SK-N-SH treated with all-trans-retinoic acid at 6 μM for 48 hours (cell line): Measurements from ENCODE around the gene TNPO2.

Source experiments
- ATAC-seq: fragments of 200-7000 bp; cut with Tn5 transposase; 3 replicates; pipeline ENCODE4 v1.9.1; 2020; ENCODE audit warnings: mild to moderate bottlenecking, moderate library complexity
- ARNTL ChIP-seq: fragments of 450-650 bp; formaldehyde crosslinking; IDR thresholded peaks from 2 replicates; pipeline ENCODE4 v1.5.0; 2020; ENCODE audit warnings: low read depth, mild to moderate bottlenecking, moderate library complexity, borderline replicate concordance
- BACH2 ChIP-seq: fragments of 250-450 bp; sonication (Bioruptor Pico); IDR thresholded peaks from 2 replicates; pipeline ENCODE4 v1.9.0; 2021; ENCODE audit warnings: mild to moderate bottlenecking, borderline replicate concordance
- CREB5 ChIP-seq: fragments of 250-450 bp; sonication (Bioruptor Pico); IDR thresholded peaks from 2 replicates; pipeline ENCODE4 v1.5.1; 2020; ENCODE audit warnings: low read depth, mild to moderate bottlenecking, moderate library complexity
- CSDC2 ChIP-seq: fragments of 250-450 bp; sonication (Bioruptor Pico); IDR thresholded peaks from 2 replicates; pipeline ENCODE4 v1.5.0; 2020; ENCODE audit warnings: mild to moderate bottlenecking, moderate library complexity
- CSRNP3 ChIP-seq: fragments of 250-450 bp; sonication (Bioruptor Pico); IDR thresholded peaks from 2 replicates; pipeline ENCODE4 v1.5.1; 2021; ENCODE audit warnings: mild to moderate bottlenecking, moderate library complexity
- ESRRG ChIP-seq: fragments of 250-450 bp; sonication (Bioruptor Pico); IDR thresholded peaks from 2 replicates; pipeline ENCODE4 v1.6.1; 2021; ENCODE audit warnings: mild to moderate bottlenecking
- GLIS3 ChIP-seq: fragments of 250-450 bp; sonication (Bioruptor Pico); IDR thresholded peaks from 2 replicates; pipeline ENCODE4 v1.5.0; 2020; ENCODE audit warnings: mild to moderate bottlenecking, moderate library complexity
- ISL1 ChIP-seq: fragments of 250-450 bp; sonication (Bioruptor Pico); IDR thresholded peaks from 2 replicates; pipeline ENCODE4 v2.1.2; 2022; ENCODE audit warnings: mild to moderate bottlenecking, moderate library complexity
- OSR1 ChIP-seq: fragments of 250-450 bp; sonication (Bioruptor Pico); IDR thresholded peaks from 2 replicates; pipeline ENCODE4 v1.8.0; 2022; ENCODE audit warnings: moderate library complexity, mild to moderate bottlenecking, inconsistent platforms
- POU6F1 ChIP-seq: fragments of 250-450 bp; sonication (Bioruptor Pico); IDR thresholded peaks from 2 replicates; pipeline ENCODE4 v1.8.0; 2021; ENCODE audit warnings: low read depth, mild to moderate bottlenecking, moderate library complexity, borderline replicate concordance
- PPARA ChIP-seq: fragments of 250-450 bp; sonication (Bioruptor Pico); IDR thresholded peaks from 2 replicates; pipeline ENCODE4 v1.5.0; 2020; ENCODE audit warnings: mild to moderate bottlenecking, borderline replicate concordance
- RARB ChIP-seq: fragments of 250-450 bp; sonication (Bioruptor Pico); IDR thresholded peaks from 2 replicates; pipeline ENCODE4 v1.8.0; 2021; ENCODE audit warnings: mild to moderate bottlenecking, moderate library complexity
- SNAI2 ChIP-seq: fragments of 250-450 bp; sonication (Bioruptor Pico); IDR thresholded peaks from 2 replicates; pipeline ENCODE4 v1.5.0; 2020; ENCODE audit warnings: mild to moderate bottlenecking, moderate library complexity
- TCF4 ChIP-seq: fragments of 250-450 bp; sonication (Bioruptor Pico); IDR thresholded peaks from 2 replicates; pipeline ENCODE4 v1.8.0; 2021; ENCODE audit warnings: mild to moderate bottlenecking, moderate library complexity, borderline replicate concordance
- TOX ChIP-seq: fragments of 250-450 bp; sonication (Bioruptor Pico); IDR thresholded peaks from 2 replicates; pipeline ENCODE4 v1.8.0; 2021; ENCODE audit warnings: mild to moderate bottlenecking, moderate library complexity, borderline replicate concordance
- ZC3H10 ChIP-seq: fragments of 250-450 bp; sonication (Bioruptor Pico); IDR thresholded peaks from 2 replicates; pipeline ENCODE4 v1.5.1; 2021; ENCODE audit warnings: mild to moderate bottlenecking, moderate library complexity
- ZFP3 ChIP-seq: fragments of 250-450 bp; sonication (Bioruptor Pico); IDR thresholded peaks from 2 replicates; pipeline ENCODE4 v1.5.0; 2020; ENCODE audit warnings: mild to moderate bottlenecking, moderate library complexity
- ZFP30 ChIP-seq: fragments of 450-650 bp; formaldehyde crosslinking; IDR thresholded peaks from 2 replicates; pipeline ENCODE4 v1.5.0; 2022; ENCODE audit warnings: mild to moderate bottlenecking, moderate library complexity
- ZNF565 ChIP-seq: fragments of 450-650 bp; formaldehyde crosslinking; conservative IDR thresholded peaks from 2 replicates; pipeline ENCODE4 v1.5.0; 2020; ENCODE audit warnings: low read depth, mild to moderate bottlenecking, moderate library complexity
- ZNF70 ChIP-seq: fragments of 450-650 bp; formaldehyde crosslinking; IDR thresholded peaks from 2 replicates; pipeline ENCODE4 v1.5.0; 2020; ENCODE audit warnings: mild to moderate bottlenecking, moderate library complexity

Gene TNPO2

GRCh38 chr19:12757544-12758274, 34.0 kb upstream of the TNPO2 start:
- ATAC-seq: peak; percentile 96
- TF ChIP-seq TCF4 (CRISPR knock-in tag): no peak
- no peak for TF ChIP-seq BACH2 (CRISPR knock-in tag)
- no peak for TF ChIP-seq GLIS3 (CRISPR knock-in tag)
- no peak for TF ChIP-seq CSDC2 (CRISPR knock-in tag)
- TF ChIP-seq POU6F1 (CRISPR knock-in tag): 0 out of 2 replicates have a peak, but pooled peaks have one; percentile 19
- no peak for TF ChIP-seq SNAI2 (CRISPR knock-in tag)
- TF ChIP-seq CSRNP3 (CRISPR knock-in tag): no peak
- TF ChIP-seq ISL1 (CRISPR knock-in tag): no peak

GRCh38 chr19:12756150-12756883, 32.6 kb upstream of the TNPO2 start:
- TF ChIP-seq ZNF70 (CRISPR knock-in tag): no peak
- TF ChIP-seq SNAI2 (CRISPR knock-in tag): no peak
- no peak for TF ChIP-seq TOX (CRISPR knock-in tag)
- no peak for TF ChIP-seq CREB5 (CRISPR knock-in tag)
- TF ChIP-seq ESRRG (CRISPR knock-in tag): no peak
- TF ChIP-seq BACH2 (CRISPR knock-in tag): no peak
- TF ChIP-seq ISL1 (CRISPR knock-in tag): no peak
- no peak for TF ChIP-seq ZFP30 (CRISPR knock-in tag)
- TF ChIP-seq ZNF565 (CRISPR knock-in tag): no peak
- TF ChIP-seq OSR1 (CRISPR knock-in tag): no peak
- TF ChIP-seq ARNTL: no peak
- no peak for TF ChIP-seq PPARA (CRISPR knock-in tag)
- no peak for TF ChIP-seq ZC3H10 (CRISPR knock-in tag)
- no peak for ATAC-seq

- no peak for TF ChIP-seq GLIS3 (CRISPR knock-in tag)
- no peak for TF ChIP-seq SNAI2 (CRISPR knock-in tag)
These were observed 30.9 kb upstream of the TNPO2 start for GRCh38 chr19:12754465-12755196.

GRCh38 chr19:12752056-12752781, 28.5 kb upstream of the TNPO2 start:
- no peak for TF ChIP-seq OSR1 (CRISPR knock-in tag)
- no peak for TF ChIP-seq CSRNP3 (CRISPR knock-in tag)
- no peak for TF ChIP-seq CSDC2 (CRISPR knock-in tag)
- no peak for TF ChIP-seq ZFP30 (CRISPR knock-in tag)
- no peak for TF ChIP-seq PPARA (CRISPR knock-in tag)
- TF ChIP-seq ESRRG (CRISPR knock-in tag): no peak
- TF ChIP-seq TCF4 (CRISPR knock-in tag): no peak
- TF ChIP-seq RARB: no peak
- no peak for TF ChIP-seq POU6F1 (CRISPR knock-in tag)
- TF ChIP-seq ZFP3: no peak
- no peak for TF ChIP-seq ZC3H10 (CRISPR knock-in tag)
- TF ChIP-seq CREB5 (CRISPR knock-in tag): no peak
- TF ChIP-seq ZNF70 (CRISPR knock-in tag): no peak
- ATAC-seq: no peak

More at GRCh38 chr19:12754465-12755196, 30.9 kb upstream of the TNPO2 start:
- ATAC-seq: no peak
